ENCODE results near the gene RAPGEF4. TPM values are rescaled to one million over a fixed set of nuclear protein-coding genes. Genes with fewer than 3 reads are reported as not detected.

Gene RAPGEF4
- total RNA-seq, 1 experiment from 2014 or later = not detected

- Histone ChIP-seq H3K79me2 (ENCODE audit: low read depth) (no peaks in the 10 kb centered on the region), H3K27me3 (ENCODE audit: insufficient read depth, low read depth) (no peaks in the 10 kb centered on the region), H3K27ac (no peak overlapping the region), H3K4me2 (no peak overlapping the region), H4K20me1 (ENCODE audit: insufficient read depth) (no peaks in the 10 kb centered on the region), H3K4me1 (replicated peaks; ENCODE audit: insufficient read depth) (peaks cover 25% of the 10 kb centered on the region), H2AFZ (no peak overlapping the region), H3K4me3 (no peak overlapping the region), H3K9me2 (ENCODE audit: insufficient read depth) (no peaks in the 10 kb centered on the region), H3K36me3 (ENCODE audit: low read depth) (no peaks in the 10 kb centered on the region), H3K9me3 (ENCODE audit: insufficient read depth, low read depth) (peaks cover 6% of the 10 kb centered on the region; the same call in 1 of the 2 replicates), H3F3A (ENCODE audit: insufficient read depth, low read depth) (0 out of 2 replicates have a peak, but pooled peaks cover under 1% of the 10 kb centered on the region)
- ChIA-PET POLR2A (ENCODE audit: unreplicated experiment) (no interaction called here), CTCF (no interaction called here)
- no peak for DNase-seq
- intact Hi-C loops (cut with micrococcal nuclease; ENCODE audit: unreplicated experiment) = no loop called here
- TF ChIP-seq CTCF (conservative IDR thresholded peaks at IDR 0.05) (no peak), EZH2 (IDR thresholded peaks at IDR 0.05; ENCODE audit: low read depth) (no peak)
- BruUV-seq (replicated peaks) = no TSS peak
These were observed 107.0 kb downstream of the RAPGEF4 start for GRCh38 chr2:172842511-172843265.

GRCh38 chr2:172843266-172843582, 107.6 kb downstream of the RAPGEF4 start:
- Histone ChIP-seq H3K27ac (no peak overlapping the region), H3K27me3 (ENCODE audit: insufficient read depth, low read depth) (no peaks in the 10 kb centered on the region), H2AFZ (no peak overlapping the region), H3K36me3 (ENCODE audit: low read depth) (no peaks in the 10 kb centered on the region), H3K4me2 (no peak overlapping the region), H3K4me1 (replicated peaks; ENCODE audit: insufficient read depth) (peaks cover 20% of the 10 kb centered on the region), H4K20me1 (ENCODE audit: insufficient read depth) (no peaks in the 10 kb centered on the region), H3F3A (ENCODE audit: insufficient read depth, low read depth) (no peaks in the 10 kb centered on the region), H3K79me2 (ENCODE audit: low read depth) (no peaks in the 10 kb centered on the region), H3K4me3 (no peak overlapping the region), H3K9me3 (ENCODE audit: insufficient read depth, low read depth) (peaks cover 5% of the 10 kb centered on the region; the same call in 1 of the 2 replicates), H3K9me2 (ENCODE audit: insufficient read depth) (no peaks in the 10 kb centered on the region)
- DNase-seq = no peak
- TF ChIP-seq EZH2 (IDR thresholded peaks at IDR 0.05; ENCODE audit: low read depth) = no peak
- no peak for TF ChIP-seq CTCF (conservative IDR thresholded peaks at IDR 0.05)
- ChIA-PET POLR2A (ENCODE audit: unreplicated experiment) (no interaction called here), CTCF (no interaction called here)
- BruUV-seq (replicated peaks) = no TSS peak
- intact Hi-C loops (cut with micrococcal nuclease; ENCODE audit: unreplicated experiment) = no loop called here

- no peaks in the 10 kb centered on the region for H3K36me3 ChIP-seq (ENCODE audit: low read depth)
- no peaks in the 10 kb centered on the region for H3F3A ChIP-seq (ENCODE audit: insufficient read depth, low read depth)
- no peaks in the 10 kb centered on the region for H4K20me1 ChIP-seq (ENCODE audit: insufficient read depth)
- H3K27ac ChIP-seq = no peak overlapping the region
- peak overlapping the region; percentile 10; the same call in 1 of the 2 replicates for H2AFZ ChIP-seq
- no peaks in the 10 kb centered on the region for H3K79me2 ChIP-seq (ENCODE audit: low read depth)
- no peaks in the 10 kb centered on the region for H3K27me3 ChIP-seq (ENCODE audit: insufficient read depth, low read depth)
- H3K4me3 ChIP-seq = no peak overlapping the region
- H3K4me2 ChIP-seq = no peak overlapping the region
- no peaks in the 10 kb centered on the region for H3K9me3 ChIP-seq (ENCODE audit: insufficient read depth, low read depth)
- no peaks in the 10 kb centered on the region for H3K9me2 ChIP-seq (ENCODE audit: insufficient read depth)
- DNase-seq = no peak
- TF ChIP-seq EZH2 (IDR thresholded peaks at IDR 0.05; ENCODE audit: low read depth) = no peak
- TF ChIP-seq CTCF (conservative IDR thresholded peaks at IDR 0.05) = no peak
- ChIA-PET POLR2A (ENCODE audit: unreplicated experiment) (no interaction called here), CTCF (no interaction called here)
- peaks cover 13% of the 10 kb centered on the region for H3K4me1 ChIP-seq (replicated peaks; ENCODE audit: insufficient read depth)
- intact Hi-C loops (cut with micrococcal nuclease; ENCODE audit: unreplicated experiment) = no loop called here
- no TSS peak for BruUV-seq (replicated peaks)
These were observed 108.5 kb downstream of the RAPGEF4 start for GRCh38 chr2:172843902-172844715.
